WTC11 (cell line): ENCODE results near the gene FOCAD. TPM values are rescaled to one million over a fixed set of nuclear protein-coding genes. Genes with fewer than 3 reads are reported as not detected.

Experiments
- ATAC-seq: fragments of 200-7000 bp; cut with Tn5 transposase; 2 replicates; pipeline ENCODE4 v1.10.0; 2021; ENCODE audit warnings: mild to moderate bottlenecking, moderate library complexity
- CTCF ChIA-PET: fragments of 300-600 bp; sonication (Branson Sonifier 250); formaldehyde crosslinking; loops from one replicate; lab custom pipeline; 2021; ENCODE audit warnings: antibody characterized with exemption; lab: Charles Lee
- POLR2A ChIA-PET: fragments of 350-600 bp; sonication (Branson Sonifier 250); formaldehyde crosslinking; loops from one replicate; lab custom pipeline; 2021; ENCODE audit warnings: antibody characterized with exemption; lab: Charles Lee
- DNase-seq: peaks from one replicate; pipeline ENCODE4 v3.0.0; 2021; ENCODE audit warnings: low spot score
- H3K27ac Mint-ChIP-seq: 2 replicates; pipeline ENCODE4 v1.8.0; 2021; ENCODE audit warnings: mixed read lengths
- H3K27me3 Mint-ChIP-seq: 2 replicates; pipeline ENCODE4 v1.8.0; 2021; ENCODE audit warnings: low read depth, mild to moderate bottlenecking, moderate library complexity, mixed read lengths
- H3K36me3 Mint-ChIP-seq: 2 replicates; pipeline ENCODE4 v1.8.0; 2021; ENCODE audit warnings: mixed read lengths
- H3K4me1 Mint-ChIP-seq: 2 replicates; pipeline ENCODE4 v1.8.0; 2022; ENCODE audit warnings: mixed read lengths
- H3K4me3 Mint-ChIP-seq: 2 replicates; pipeline ENCODE4 v1.8.0; 2021; ENCODE audit warnings: mild to moderate bottlenecking, moderate library complexity, mixed read lengths
- H3K9me3 Mint-ChIP-seq: 2 replicates; pipeline ENCODE4 v1.8.0; 2021; ENCODE audit warnings: mixed read lengths
- AFF4 ChIP-seq: sonication (generic); formaldehyde crosslinking; IDR thresholded peaks from 2 replicates; pipeline ENCODE4 v1.8.1; 2023; ENCODE audit warnings: mild to moderate bottlenecking, missing genetic modification reagents, borderline replicate concordance
- CBFB ChIP-seq: sonication (generic); formaldehyde crosslinking; IDR thresholded peaks from 2 replicates; pipeline ENCODE4 v1.8.1; 2022; ENCODE audit warnings: mild to moderate bottlenecking, low read depth, missing genetic modification reagents
- CTCF ChIP-seq: fragments of 200-600 bp; IDR thresholded peaks from 2 replicates; pipeline ENCODE4 v1.8.0; 2022; ENCODE audit warnings: antibody characterized with exemption
- E2F1 ChIP-seq: sonication (generic); formaldehyde crosslinking; IDR thresholded peaks from 2 replicates; pipeline ENCODE4 v1.8.0; 2022; ENCODE audit warnings: mild to moderate bottlenecking, missing genetic modification reagents
- GRHL2 ChIP-seq: fragments of 250-450 bp; sonication (Bioruptor Pico); IDR thresholded peaks from 2 replicates; pipeline ENCODE4 v1.8.0; 2022; ENCODE audit warnings: mild to moderate bottlenecking, moderate library complexity; ENCODE audit not compliant: insufficient replicate concordance, severe bottlenecking
- HMGA2 ChIP-seq: fragments of 250-450 bp; sonication (Bioruptor Pico); IDR thresholded peaks from 2 replicates; pipeline ENCODE4 v1.4.0; 2021; ENCODE audit warnings: mild to moderate bottlenecking, moderate library complexity
- KAT7 ChIP-seq: sonication (generic); formaldehyde crosslinking; IDR thresholded peaks from 2 replicates; pipeline ENCODE4 v1.8.1; 2023; ENCODE audit warnings: missing genetic modification reagents, mild to moderate bottlenecking, borderline replicate concordance
- MYBL2 ChIP-seq: sonication (generic); formaldehyde crosslinking; IDR thresholded peaks from 2 replicates; pipeline ENCODE4 v1.8.1; 2023; ENCODE audit warnings: mild to moderate bottlenecking, moderate library complexity, missing genetic modification reagents
- NR3C1 ChIP-seq: sonication (generic); formaldehyde crosslinking; conservative IDR thresholded peaks from 2 replicates; pipeline ENCODE4 v1.8.1; 2023; ENCODE audit warnings: low read depth, mild to moderate bottlenecking, missing genetic modification reagents
- TCF7 ChIP-seq: sonication (generic); formaldehyde crosslinking; IDR thresholded peaks from 2 replicates; pipeline ENCODE4 v1.8.0; 2022; ENCODE audit warnings: mild to moderate bottlenecking, low read depth, missing genetic modification reagents, moderate library complexity
- ZNF396 ChIP-seq: fragments of 250-450 bp; sonication (Bioruptor Pico); IDR thresholded peaks from 2 replicates; pipeline ENCODE4 v1.8.0; 2021; ENCODE audit warnings: mild to moderate bottlenecking, moderate library complexity, borderline replicate concordance
- ZNF423 ChIP-seq: fragments of 250-450 bp; sonication (Bioruptor Pico); IDR thresholded peaks from 2 replicates; pipeline ENCODE4 v2.1.2; 2022; ENCODE audit warnings: mild to moderate bottlenecking, moderate library complexity
- total RNA-seq: library from RNA; stranded (reverse); gene quantifications from 3 replicates; pipeline ENCODE4 v1.2.3, GENCODE V29; 2021
- TF ChIP-seq, protein P1 (sequence below): sonication (generic); formaldehyde crosslinking; conservative IDR thresholded peaks from 2 replicates; pipeline ENCODE4 v1.8.1; 2023; ENCODE audit warnings: mild to moderate bottlenecking, low read depth, missing genetic modification reagents, moderate library complexity
- TF ChIP-seq, protein P2 (sequence below): fragments of 250-450 bp; sonication (Bioruptor Pico); IDR thresholded peaks from 2 replicates; pipeline ENCODE4 v1.9.0; 2021; ENCODE audit warnings: mild to moderate bottlenecking, borderline replicate concordance

The FOCAD gene
- total RNA-seq, 1 experiment from 2014 or later = 34.3 TPM

- H3K27me3 Mint-ChIP-seq = no peaks in the 10 kb centered on the region
- H3K27ac Mint-ChIP-seq = peak overlapping the region; percentile 17; the same call in 1 of the 2 replicates
- peaks cover 9% of the 10 kb centered on the region for H3K9me3 Mint-ChIP-seq
- ATAC-seq = no peak
- no peak overlapping the region for H3K4me3 Mint-ChIP-seq
- ChIA-PET POLR2A (no interaction called here), CTCF (interaction anchor here (1.6 kb wide), 1 partner anchor 114 kb away, joined by 8 read pairs; no protein-coding TSS in a partner anchor)
- DNase-seq = no peak
- no peak for TF ChIP-seq MYBL2 (CRISPR knock-in tag)
- TF ChIP-seq AFF4 (CRISPR knock-in tag) = no peak
- TF ChIP-seq CBFB (CRISPR knock-in tag) = no peak
- TF ChIP-seq HMGA2 (CRISPR knock-in tag) = no peak
- TF ChIP-seq NR3C1 (CRISPR knock-in tag) = no peak
- TF ChIP-seq ZNF423 (CRISPR knock-in tag) = no peak
- peaks cover 14% of the 10 kb centered on the region for H3K4me1 Mint-ChIP-seq
- H3K36me3 Mint-ChIP-seq = peaks cover 20% of the 10 kb centered on the region
Measured at GRCh38 chr9:20996809-20997208, 312.8 kb downstream of the FOCAD start.

DNA sequence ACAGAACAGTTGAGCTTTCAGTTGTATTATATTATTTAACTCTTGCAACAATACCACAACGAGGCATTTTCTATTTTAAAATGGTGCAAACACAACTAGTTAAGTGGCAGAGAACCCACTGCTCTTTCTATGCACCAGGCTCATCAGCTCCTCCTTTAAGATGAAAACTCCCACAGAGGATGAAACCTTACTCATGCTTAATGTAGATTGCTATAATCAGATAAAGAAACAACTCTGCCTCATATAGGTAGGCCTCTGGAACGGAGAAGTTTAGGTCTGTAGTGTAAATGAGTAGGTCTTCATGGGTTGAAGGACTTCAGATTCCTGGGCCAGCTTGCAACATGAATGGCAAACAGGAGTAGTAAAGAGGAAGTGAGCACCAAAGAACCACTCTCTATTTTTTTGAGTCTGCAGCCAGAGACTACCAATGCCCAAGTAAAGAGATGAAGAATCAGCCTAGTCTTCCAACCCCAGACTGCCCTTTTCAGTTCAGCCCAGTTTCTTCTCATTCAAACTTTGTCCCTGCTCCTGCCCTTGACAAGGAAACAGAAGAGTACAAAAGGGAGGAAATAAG is 313.5 kb downstream of the FOCAD start:
- H3K9me3 Mint-ChIP-seq = peaks cover 9% of the 10 kb centered on the region
- DNase-seq (no peak), ATAC-seq (no peak)
- H3K27me3 Mint-ChIP-seq = no peaks in the 10 kb centered on the region
- ChIA-PET CTCF (interaction anchor here (1.6 kb wide), 1 partner anchor 113 kb away, joined by 8 read pairs; no protein-coding TSS in a partner anchor), POLR2A (no interaction called here)
- peaks cover 18% of the 10 kb centered on the region for H3K36me3 Mint-ChIP-seq
- TF ChIP-seq TCF7 (CRISPR knock-in tag) = no peak
- no peak for TF ChIP-seq CTCF
- no peak for TF ChIP-seq GRHL2
- peaks cover 14% of the 10 kb centered on the region for H3K4me1 Mint-ChIP-seq
- H3K27ac Mint-ChIP-seq = 0 out of 2 replicates have a peak overlapping the region, but pooled peaks have one; percentile 3
- no peak overlapping the region for H3K4me3 Mint-ChIP-seq

DNA sequence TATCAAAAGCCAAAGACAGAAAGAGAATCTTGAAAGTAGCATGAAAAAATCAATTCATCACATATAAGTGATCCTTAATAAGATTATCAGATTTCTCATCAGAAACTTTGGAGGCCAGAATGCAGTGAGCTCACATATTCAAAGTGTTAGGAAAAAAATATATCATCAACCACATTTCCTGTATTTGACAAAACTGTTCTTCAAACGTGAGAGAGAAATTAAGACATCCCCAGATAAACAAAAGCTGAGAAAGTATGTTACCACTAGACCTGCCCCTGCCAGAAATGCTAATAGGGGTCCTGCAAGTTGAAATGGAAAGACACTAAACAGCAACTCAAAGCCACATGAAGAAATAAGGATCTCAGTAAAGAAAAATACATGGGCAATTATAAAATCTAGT is 317.5 kb downstream of the FOCAD start:
- CTCF ChIA-PET = no interaction called here
- no peak for ATAC-seq

More for the DNA sequence above, 317.5 kb downstream of the FOCAD start:
- H3K27me3 Mint-ChIP-seq = no peaks in the 10 kb centered on the region
- no peak for DNase-seq
- TF ChIP-seq, protein P1, sequence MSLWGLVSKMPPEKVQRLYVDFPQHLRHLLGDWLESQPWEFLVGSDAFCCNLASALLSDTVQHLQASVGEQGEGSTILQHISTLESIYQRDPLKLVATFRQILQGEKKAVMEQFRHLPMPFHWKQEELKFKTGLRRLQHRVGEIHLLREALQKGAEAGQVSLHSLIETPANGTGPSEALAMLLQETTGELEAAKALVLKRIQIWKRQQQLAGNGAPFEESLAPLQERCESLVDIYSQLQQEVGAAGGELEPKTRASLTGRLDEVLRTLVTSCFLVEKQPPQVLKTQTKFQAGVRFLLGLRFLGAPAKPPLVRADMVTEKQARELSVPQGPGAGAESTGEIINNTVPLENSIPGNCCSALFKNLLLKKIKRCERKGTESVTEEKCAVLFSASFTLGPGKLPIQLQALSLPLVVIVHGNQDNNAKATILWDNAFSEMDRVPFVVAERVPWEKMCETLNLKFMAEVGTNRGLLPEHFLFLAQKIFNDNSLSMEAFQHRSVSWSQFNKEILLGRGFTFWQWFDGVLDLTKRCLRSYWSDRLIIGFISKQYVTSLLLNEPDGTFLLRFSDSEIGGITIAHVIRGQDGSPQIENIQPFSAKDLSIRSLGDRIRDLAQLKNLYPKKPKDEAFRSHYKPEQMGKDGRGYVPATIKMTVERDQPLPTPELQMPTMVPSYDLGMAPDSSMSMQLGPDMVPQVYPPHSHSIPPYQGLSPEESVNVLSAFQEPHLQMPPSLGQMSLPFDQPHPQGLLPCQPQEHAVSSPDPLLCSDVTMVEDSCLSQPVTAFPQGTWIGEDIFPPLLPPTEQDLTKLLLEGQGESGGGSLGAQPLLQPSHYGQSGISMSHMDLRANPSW (CRISPR knock-in tag) = no peak
- TF ChIP-seq, protein P2, sequence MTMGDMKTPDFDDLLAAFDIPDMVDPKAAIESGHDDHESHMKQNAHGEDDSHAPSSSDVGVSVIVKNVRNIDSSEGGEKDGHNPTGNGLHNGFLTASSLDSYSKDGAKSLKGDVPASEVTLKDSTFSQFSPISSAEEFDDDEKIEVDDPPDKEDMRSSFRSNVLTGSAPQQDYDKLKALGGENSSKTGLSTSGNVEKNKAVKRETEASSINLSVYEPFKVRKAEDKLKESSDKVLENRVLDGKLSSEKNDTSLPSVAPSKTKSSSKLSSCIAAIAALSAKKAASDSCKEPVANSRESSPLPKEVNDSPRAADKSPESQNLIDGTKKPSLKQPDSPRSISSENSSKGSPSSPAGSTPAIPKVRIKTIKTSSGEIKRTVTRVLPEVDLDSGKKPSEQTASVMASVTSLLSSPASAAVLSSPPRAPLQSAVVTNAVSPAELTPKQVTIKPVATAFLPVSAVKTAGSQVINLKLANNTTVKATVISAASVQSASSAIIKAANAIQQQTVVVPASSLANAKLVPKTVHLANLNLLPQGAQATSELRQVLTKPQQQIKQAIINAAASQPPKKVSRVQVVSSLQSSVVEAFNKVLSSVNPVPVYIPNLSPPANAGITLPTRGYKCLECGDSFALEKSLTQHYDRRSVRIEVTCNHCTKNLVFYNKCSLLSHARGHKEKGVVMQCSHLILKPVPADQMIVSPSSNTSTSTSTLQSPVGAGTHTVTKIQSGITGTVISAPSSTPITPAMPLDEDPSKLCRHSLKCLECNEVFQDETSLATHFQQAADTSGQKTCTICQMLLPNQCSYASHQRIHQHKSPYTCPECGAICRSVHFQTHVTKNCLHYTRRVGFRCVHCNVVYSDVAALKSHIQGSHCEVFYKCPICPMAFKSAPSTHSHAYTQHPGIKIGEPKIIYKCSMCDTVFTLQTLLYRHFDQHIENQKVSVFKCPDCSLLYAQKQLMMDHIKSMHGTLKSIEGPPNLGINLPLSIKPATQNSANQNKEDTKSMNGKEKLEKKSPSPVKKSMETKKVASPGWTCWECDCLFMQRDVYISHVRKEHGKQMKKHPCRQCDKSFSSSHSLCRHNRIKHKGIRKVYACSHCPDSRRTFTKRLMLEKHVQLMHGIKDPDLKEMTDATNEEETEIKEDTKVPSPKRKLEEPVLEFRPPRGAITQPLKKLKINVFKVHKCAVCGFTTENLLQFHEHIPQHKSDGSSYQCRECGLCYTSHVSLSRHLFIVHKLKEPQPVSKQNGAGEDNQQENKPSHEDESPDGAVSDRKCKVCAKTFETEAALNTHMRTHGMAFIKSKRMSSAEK (CRISPR knock-in tag) = no peak
- no peak for TF ChIP-seq E2F1 (CRISPR knock-in tag)
- TF ChIP-seq TCF7 (CRISPR knock-in tag) = no peak
- TF ChIP-seq ZNF396 (CRISPR knock-in tag) = no peak
- TF ChIP-seq KAT7 (CRISPR knock-in tag) = no peak
- TF ChIP-seq, all 79 proteins: peak for 0
- Mint-ChIP-seq H3K36me3 (peaks cover 10% of the 10 kb centered on the region), H3K4me1 (peaks cover 11% of the 10 kb centered on the region), H3K4me3 (no peak overlapping the region), H3K27ac (no peak overlapping the region), H3K9me3 (peaks cover 13% of the 10 kb centered on the region)
- POLR2A ChIA-PET = no interaction called here
